Measurements from ENCODE around the gene COLQ. TPM values are rescaled to one million over a fixed set of nuclear protein-coding genes. Genes with fewer than 3 reads are reported as not detected.
"Not testable (repeated sequence)": the region's sequence is repeated elsewhere in the genome, so short reads cannot be mapped to it uniquely, and the experiment has no call there.

COLQ gene
- total RNA-seq, 1 donor from 2014 or later, result 1.5 TPM

DNA sequence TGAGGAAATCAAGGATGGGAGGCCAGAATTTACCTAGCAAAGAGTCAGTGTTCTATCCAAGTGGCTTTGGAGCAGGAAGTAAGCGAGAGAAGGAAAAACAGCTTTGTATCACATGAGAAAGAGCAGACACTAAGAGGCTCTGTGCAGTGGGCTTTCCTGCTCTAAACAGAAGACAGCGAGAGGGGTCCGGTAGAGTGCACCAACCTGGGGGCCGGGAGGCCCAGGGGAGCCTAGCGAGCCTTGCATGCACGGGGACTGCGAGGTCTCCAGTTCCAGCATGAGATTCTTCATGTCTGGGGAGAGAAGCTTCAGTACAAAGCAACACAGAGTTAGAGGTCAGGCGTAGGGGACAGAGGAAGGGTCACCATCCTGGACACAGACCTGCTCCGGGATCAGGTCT, 33.5 kb downstream of the COLQ start:
- Histone ChIP-seq H3K27ac (no peak overlapping the region), H2AFZ (replicated peaks) (no peak overlapping the region)

GRCh38 chr3:15486979-15487378, 34.5 kb downstream of the COLQ start:
- no peak overlapping the region for H3K27ac ChIP-seq
- no peak for DNase-seq (ENCODE audit: low spot score)
- no peak for TF ChIP-seq EZH2phosphoT487 (IDR thresholded peaks at IDR 0.05)
- TF ChIP-seq EZH2 (IDR thresholded peaks at IDR 0.05), result no peak
- TF ChIP-seq, protein P1, sequence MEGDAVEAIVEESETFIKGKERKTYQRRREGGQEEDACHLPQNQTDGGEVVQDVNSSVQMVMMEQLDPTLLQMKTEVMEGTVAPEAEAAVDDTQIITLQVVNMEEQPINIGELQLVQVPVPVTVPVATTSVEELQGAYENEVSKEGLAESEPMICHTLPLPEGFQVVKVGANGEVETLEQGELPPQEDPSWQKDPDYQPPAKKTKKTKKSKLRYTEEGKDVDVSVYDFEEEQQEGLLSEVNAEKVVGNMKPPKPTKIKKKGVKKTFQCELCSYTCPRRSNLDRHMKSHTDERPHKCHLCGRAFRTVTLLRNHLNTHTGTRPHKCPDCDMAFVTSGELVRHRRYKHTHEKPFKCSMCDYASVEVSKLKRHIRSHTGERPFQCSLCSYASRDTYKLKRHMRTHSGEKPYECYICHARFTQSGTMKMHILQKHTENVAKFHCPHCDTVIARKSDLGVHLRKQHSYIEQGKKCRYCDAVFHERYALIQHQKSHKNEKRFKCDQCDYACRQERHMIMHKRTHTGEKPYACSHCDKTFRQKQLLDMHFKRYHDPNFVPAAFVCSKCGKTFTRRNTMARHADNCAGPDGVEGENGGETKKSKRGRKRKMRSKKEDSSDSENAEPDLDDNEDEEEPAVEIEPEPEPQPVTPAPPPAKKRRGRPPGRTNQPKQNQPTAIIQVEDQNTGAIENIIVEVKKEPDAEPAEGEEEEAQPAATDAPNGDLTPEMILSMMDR (IDR thresholded peaks at IDR 0.05), result no peak
- no peaks in the 10 kb centered on the region for H3K79me2 ChIP-seq (ENCODE audit: low read depth)
- Mint-ChIP-seq H3K4me1 (no peaks in the 10 kb centered on the region), H3K4me3 (no peak overlapping the region), H3K27me3 (ENCODE audit: insufficient read depth, low read depth) (no peaks in the 10 kb centered on the region), H3K36me3 (peaks cover 3% of the 10 kb centered on the region), H3K27ac (no peak overlapping the region), H3K9me3 (peaks cover 4% of the 10 kb centered on the region)
- H3K27me3 ChIP-seq, result no peaks in the 10 kb centered on the region
- H3K36me3 ChIP-seq, result no peaks in the 10 kb centered on the region
- H3F3A ChIP-seq (ENCODE audit: low read depth), result no peaks in the 10 kb centered on the region
- H4K20me1 ChIP-seq (ENCODE audit: low read depth), result no peaks in the 10 kb centered on the region
- no peak overlapping the region for H3K4me2 ChIP-seq
- H3K4me1 ChIP-seq, result no peaks in the 10 kb centered on the region
- H3K9ac ChIP-seq, result no peak overlapping the region
- H3K4me3 ChIP-seq, result no peak overlapping the region
- H3K9me3 ChIP-seq (ENCODE audit: low read depth), result no peaks in the 10 kb centered on the region
- H2AFZ ChIP-seq (replicated peaks), result no peak overlapping the region

More for the DNA sequence above, 33.5 kb downstream of the COLQ start:
- Mint-ChIP-seq H3K4me1 (peaks cover 2% of the 10 kb centered on the region), H3K9me3 (peaks cover 4% of the 10 kb centered on the region), H3K4me3 (no peak overlapping the region), H3K27me3 (ENCODE audit: insufficient read depth, low read depth) (no peaks in the 10 kb centered on the region), H3K36me3 (peaks cover 3% of the 10 kb centered on the region), H3K27ac (no peak overlapping the region)
- TF ChIP-seq, protein P1 (IDR thresholded peaks at IDR 0.05), result no peak
- no peak for TF ChIP-seq EZH2phosphoT487 (IDR thresholded peaks at IDR 0.05)
- TF ChIP-seq EZH2 (IDR thresholded peaks at IDR 0.05), result no peak
- DNase-seq (ENCODE audit: low spot score), result no peak
- H3K9ac ChIP-seq, result no peak overlapping the region
- H3F3A ChIP-seq (ENCODE audit: low read depth), result no peaks in the 10 kb centered on the region
- no peaks in the 10 kb centered on the region for H3K79me2 ChIP-seq (ENCODE audit: low read depth)
- no peaks in the 10 kb centered on the region for H4K20me1 ChIP-seq (ENCODE audit: low read depth)
- no peaks in the 10 kb centered on the region for H3K36me3 ChIP-seq
- H3K27me3 ChIP-seq, result no peaks in the 10 kb centered on the region
- H3K4me2 ChIP-seq, result no peak overlapping the region
- H3K4me1 ChIP-seq, result no peaks in the 10 kb centered on the region
- no peak overlapping the region for H3K4me3 ChIP-seq
- H3K9me3 ChIP-seq (ENCODE audit: low read depth), result no peaks in the 10 kb centered on the region

DNA sequence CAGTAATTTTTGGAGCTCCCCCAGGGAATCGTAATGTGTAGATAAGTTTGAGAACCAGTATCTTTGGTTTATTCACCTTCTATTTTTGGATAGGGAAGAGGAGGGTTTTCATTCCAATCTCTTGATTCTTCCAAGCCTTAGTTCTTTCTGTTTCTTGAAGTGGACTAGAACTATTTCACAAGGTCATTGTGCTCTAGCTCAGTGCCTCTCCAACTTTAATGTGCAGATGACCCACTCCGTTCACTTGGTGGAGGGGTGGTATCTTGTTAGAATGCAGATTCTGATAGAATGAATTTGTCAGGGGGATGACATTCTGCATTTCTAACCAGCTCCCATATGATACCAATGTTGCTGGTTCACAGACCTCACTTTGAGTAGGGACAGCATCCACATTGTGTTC, 35.5 kb downstream of the COLQ start:
- Mint-ChIP-seq H3K9me3 (peaks cover 4% of the 10 kb centered on the region), H3K27ac (no peak overlapping the region), H3K4me1 (no peaks in the 10 kb centered on the region), H3K27me3 (ENCODE audit: insufficient read depth, low read depth) (no peaks in the 10 kb centered on the region), H3K36me3 (peaks cover 3% of the 10 kb centered on the region), H3K4me3 (no peak overlapping the region)
- H3K27me3 ChIP-seq, result no peaks in the 10 kb centered on the region
- H3F3A ChIP-seq (ENCODE audit: low read depth), result no peaks in the 10 kb centered on the region
- no peak overlapping the region for H3K4me3 ChIP-seq
- no peak overlapping the region for H3K27ac ChIP-seq
- no peak for TF ChIP-seq EZH2phosphoT487 (IDR thresholded peaks at IDR 0.05)
- no peak for TF ChIP-seq EZH2 (IDR thresholded peaks at IDR 0.05)
- TF ChIP-seq, protein P1 (IDR thresholded peaks at IDR 0.05), result no peak
- no peaks in the 10 kb centered on the region for H3K4me1 ChIP-seq
- H3K36me3 ChIP-seq, result no peaks in the 10 kb centered on the region
- no peak overlapping the region for H2AFZ ChIP-seq (replicated peaks)
- H3K9ac ChIP-seq, result no peak overlapping the region
- no peaks in the 10 kb centered on the region for H3K79me2 ChIP-seq (ENCODE audit: low read depth)
- H4K20me1 ChIP-seq (ENCODE audit: low read depth), result no peaks in the 10 kb centered on the region
- no peaks in the 10 kb centered on the region for H3K9me3 ChIP-seq (ENCODE audit: low read depth)
- no peak overlapping the region for H3K4me2 ChIP-seq
- no peak for DNase-seq (ENCODE audit: low spot score)

DNA sequence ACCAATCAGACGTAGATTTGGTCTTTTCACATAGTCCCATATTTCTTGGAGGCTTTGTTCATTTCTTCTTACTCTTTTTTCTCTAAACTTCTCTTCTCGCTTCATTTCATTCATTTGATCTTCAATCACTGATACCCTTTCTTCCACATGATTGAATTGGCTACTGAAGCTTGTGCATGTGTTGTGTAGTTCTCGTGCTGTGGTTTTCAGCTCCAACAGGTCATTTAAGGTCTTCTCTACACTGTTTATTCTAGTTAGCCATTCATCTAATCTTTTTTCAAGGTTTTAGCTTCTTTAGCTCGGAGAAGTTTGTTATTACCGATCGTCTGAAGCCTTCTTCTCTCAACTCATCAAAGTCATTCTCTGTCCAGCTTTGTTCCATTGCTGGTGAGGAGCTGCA, 37.0 kb downstream of the COLQ start:
- H3K27me3 ChIP-seq; H3K9me3 Mint-ChIP-seq; H3K4me3 Mint-ChIP-seq; H3K36me3 Mint-ChIP-seq; H3K4me1 ChIP-seq; H3K27ac Mint-ChIP-seq; H3K4me1 Mint-ChIP-seq; H3K27me3 Mint-ChIP-seq (ENCODE audit: insufficient read depth, low read depth); H2AFZ ChIP-seq (replicated peaks); DNase-seq (ENCODE audit: low spot score); H3K27ac ChIP-seq; H3K36me3 ChIP-seq; H3K4me2 ChIP-seq; H4K20me1 ChIP-seq (ENCODE audit: low read depth); H3K9ac ChIP-seq; H3K9me3 ChIP-seq (ENCODE audit: low read depth); H3F3A ChIP-seq (ENCODE audit: low read depth); H3K79me2 ChIP-seq (ENCODE audit: low read depth); H3K4me3 ChIP-seq: not testable (repeated sequence)

Data from neural progenitor cell (in vitro differentiated cells).